Embryonic facial prominence (tissue), 1 donor: ENCODE measurements around the gene BHLHE23.

Experiments used
- DNase-seq: peaks from one replicate; pipeline ENCODE4 v3.0.0-alpha.2; 2016; ENCODE audit errors: extremely low spot score

The BHLHE23 gene

GRCh38 chr20:63009045-63009961 is 2.5 kb upstream of the BHLHE23 start:
- DNase-seq = no peak

- DNase-seq = no peak
These were observed 1.8 kb upstream of the BHLHE23 start for GRCh38 chr20:63008541-63009044.

- DNase-seq = no peak
These were observed 1.1 kb upstream of the BHLHE23 start for GRCh38 chr20:63007646-63008488.

GRCh38 chr20:63007360-63007645 is 539 bp upstream of the BHLHE23 start:
- DNase-seq = no peak

- DNase-seq = no peak
These were observed 763 bp downstream of the BHLHE23 start for GRCh38 chr20:63005862-63006539.

GRCh38 chr20:63005365-63005861 is 1.4 kb downstream of the BHLHE23 start:
- no peak for DNase-seq

GRCh38 chr20:63004607-63005364 is 2.0 kb downstream of the BHLHE23 start:
- DNase-seq = no peak

GRCh38 chr20:63003546-63003945 is 3.2 kb downstream of the BHLHE23 start:
- DNase-seq = no peak

- DNase-seq = no peak
These were observed 4.3 kb downstream of the BHLHE23 start for GRCh38 chr20:63002511-63002910.

- no peak for DNase-seq
These were observed 5.8 kb downstream of the BHLHE23 start for GRCh38 chr20:63000958-63001357.

GRCh38 chr20:63000036-63000435 is 6.7 kb downstream of the BHLHE23 start:
- no peak for DNase-seq

GRCh38 chr20:62999580-62999979 is 7.2 kb downstream of the BHLHE23 start:
- DNase-seq = no peak

GRCh38 chr20:62998449-62998848 is 8.3 kb downstream of the BHLHE23 start:
- DNase-seq = no peak

- no peak for DNase-seq
These were observed 9.2 kb downstream of the BHLHE23 start for GRCh38 chr20:62997417-62998035.

- no peak for DNase-seq
These were observed 10.2 kb downstream of the BHLHE23 start for GRCh38 chr20:62996596-62996982.

GRCh38 chr20:62995898-62996595 is 10.7 kb downstream of the BHLHE23 start:
- DNase-seq = no peak

GRCh38 chr20:62995481-62995880 is 11.3 kb downstream of the BHLHE23 start:
- DNase-seq = no peak

GRCh38 chr20:62994869-62995281 is 11.9 kb downstream of the BHLHE23 start:
- DNase-seq = no peak

GRCh38 chr20:62993856-62994494 is 12.8 kb downstream of the BHLHE23 start:
- no peak for DNase-seq

- DNase-seq = no peak
These were observed 14.9 kb downstream of the BHLHE23 start for GRCh38 chr20:62991863-62992262.
